ENCODE data around the gene OSMR. TPM values are rescaled to one million over a fixed set of nuclear protein-coding genes. Genes with fewer than 3 reads are reported as not detected.
"Not testable (repeated sequence)": the region's sequence is repeated elsewhere in the genome, so short reads cannot be mapped to it uniquely, and the experiment has no call there.

Gene OSMR
- total RNA-seq, 1 donor from 2014 or later = 17.4 TPM

DNA sequence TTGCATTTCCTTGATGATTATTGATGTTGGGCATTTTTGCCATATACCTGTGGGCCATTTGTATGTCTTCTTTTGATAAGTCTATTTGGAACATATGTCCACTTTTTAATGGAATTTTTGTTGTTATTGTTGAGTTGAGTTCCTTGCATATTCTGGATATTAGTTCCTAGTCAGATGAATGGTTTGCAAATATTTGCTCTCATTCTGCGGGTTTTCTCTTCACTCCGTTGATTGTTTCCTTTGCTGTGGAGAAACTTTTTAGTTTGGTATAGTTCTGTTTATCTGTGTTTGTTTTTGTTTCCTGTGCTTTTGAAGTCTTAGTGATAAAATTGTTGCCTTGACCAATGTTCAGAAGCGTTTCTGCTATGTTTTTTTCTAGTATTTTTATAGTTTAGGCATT is 13.0 kb downstream of the OSMR start:
- TF ChIP-seq, protein P1, sequence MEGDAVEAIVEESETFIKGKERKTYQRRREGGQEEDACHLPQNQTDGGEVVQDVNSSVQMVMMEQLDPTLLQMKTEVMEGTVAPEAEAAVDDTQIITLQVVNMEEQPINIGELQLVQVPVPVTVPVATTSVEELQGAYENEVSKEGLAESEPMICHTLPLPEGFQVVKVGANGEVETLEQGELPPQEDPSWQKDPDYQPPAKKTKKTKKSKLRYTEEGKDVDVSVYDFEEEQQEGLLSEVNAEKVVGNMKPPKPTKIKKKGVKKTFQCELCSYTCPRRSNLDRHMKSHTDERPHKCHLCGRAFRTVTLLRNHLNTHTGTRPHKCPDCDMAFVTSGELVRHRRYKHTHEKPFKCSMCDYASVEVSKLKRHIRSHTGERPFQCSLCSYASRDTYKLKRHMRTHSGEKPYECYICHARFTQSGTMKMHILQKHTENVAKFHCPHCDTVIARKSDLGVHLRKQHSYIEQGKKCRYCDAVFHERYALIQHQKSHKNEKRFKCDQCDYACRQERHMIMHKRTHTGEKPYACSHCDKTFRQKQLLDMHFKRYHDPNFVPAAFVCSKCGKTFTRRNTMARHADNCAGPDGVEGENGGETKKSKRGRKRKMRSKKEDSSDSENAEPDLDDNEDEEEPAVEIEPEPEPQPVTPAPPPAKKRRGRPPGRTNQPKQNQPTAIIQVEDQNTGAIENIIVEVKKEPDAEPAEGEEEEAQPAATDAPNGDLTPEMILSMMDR (IDR thresholded peaks at IDR 0.05; ENCODE audit: unreplicated experiment) = no peak
- peaks cover 4% of the 10 kb centered on the region for H3K9me3 Mint-ChIP-seq (ENCODE audit: unreplicated experiment)

GRCh38 chr5:38861986-38862770 is 16.4 kb downstream of the OSMR start:
- H3K4me1 Mint-ChIP-seq (ENCODE audit: unreplicated experiment); DNase-seq (ENCODE audit: low spot score); H3K27ac Mint-ChIP-seq (ENCODE audit: unreplicated experiment); H3K4me3 Mint-ChIP-seq (ENCODE audit: unreplicated experiment); H3K27me3 Mint-ChIP-seq (ENCODE audit: unreplicated experiment); H3K9me3 Mint-ChIP-seq (ENCODE audit: unreplicated experiment): not testable (repeated sequence)
- H3K36me3 Mint-ChIP-seq (ENCODE audit: low read depth, unreplicated experiment) = peaks cover 22% of the 10 kb centered on the region

More for the DNA sequence above, 13.0 kb downstream of the OSMR start:
- no peak for DNase-seq (ENCODE audit: low spot score)
- Mint-ChIP-seq H3K27ac (ENCODE audit: unreplicated experiment) (no peak overlapping the region), H3K4me1 (ENCODE audit: unreplicated experiment) (no peaks in the 10 kb centered on the region), H3K27me3 (ENCODE audit: unreplicated experiment) (no peaks in the 10 kb centered on the region), H3K36me3 (ENCODE audit: low read depth, unreplicated experiment) (peaks cover 8% of the 10 kb centered on the region), H3K4me3 (ENCODE audit: unreplicated experiment) (no peak overlapping the region)

GRCh38 chr5:38866362-38867031 is 20.7 kb downstream of the OSMR start:
- TF ChIP-seq, protein P1 (IDR thresholded peaks at IDR 0.05; ENCODE audit: unreplicated experiment) = no peak
- no peak overlapping the region for H3K27ac Mint-ChIP-seq (ENCODE audit: unreplicated experiment)
- H3K4me3 Mint-ChIP-seq (ENCODE audit: unreplicated experiment) = no peak overlapping the region
- H3K36me3 Mint-ChIP-seq (ENCODE audit: low read depth, unreplicated experiment) = peaks cover 19% of the 10 kb centered on the region
- H3K9me3 Mint-ChIP-seq (ENCODE audit: unreplicated experiment) = peaks cover 9% of the 10 kb centered on the region
- H3K4me1 Mint-ChIP-seq (ENCODE audit: unreplicated experiment) = peaks cover 10% of the 10 kb centered on the region
- H3K27me3 Mint-ChIP-seq (ENCODE audit: unreplicated experiment) = no peaks in the 10 kb centered on the region
- DNase-seq (ENCODE audit: low spot score) = no peak

DNA sequence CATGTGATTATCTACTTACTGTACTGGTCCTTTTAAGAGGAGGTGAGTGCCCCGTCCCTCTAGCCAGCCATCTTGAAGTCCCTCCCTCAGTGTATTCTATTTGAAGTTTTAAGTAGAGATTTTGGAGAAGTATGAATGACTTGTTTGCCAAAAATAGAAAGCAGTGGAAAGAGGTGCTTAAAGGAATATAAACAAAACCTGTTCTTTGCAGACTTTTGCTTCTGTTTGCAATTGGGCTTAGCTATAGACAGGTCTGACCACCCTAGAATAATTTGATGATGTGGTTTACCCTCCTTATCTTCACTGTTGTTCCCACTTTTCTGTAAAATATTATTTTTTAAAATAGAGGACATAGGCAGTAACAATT is 21.2 kb downstream of the OSMR start:
- H3K9me3 Mint-ChIP-seq (ENCODE audit: unreplicated experiment) = peaks cover 9% of the 10 kb centered on the region
- DNase-seq (ENCODE audit: low spot score) = no peak
- peaks cover 19% of the 10 kb centered on the region for H3K36me3 Mint-ChIP-seq (ENCODE audit: low read depth, unreplicated experiment)
- TF ChIP-seq, protein P1 (IDR thresholded peaks at IDR 0.05; ENCODE audit: unreplicated experiment) = no peak
- no peak overlapping the region for H3K27ac Mint-ChIP-seq (ENCODE audit: unreplicated experiment)
- H3K4me3 Mint-ChIP-seq (ENCODE audit: unreplicated experiment) = no peak overlapping the region
- H3K4me1 Mint-ChIP-seq (ENCODE audit: unreplicated experiment) = peaks cover 10% of the 10 kb centered on the region
- H3K27me3 Mint-ChIP-seq (ENCODE audit: unreplicated experiment) = no peaks in the 10 kb centered on the region

- no peak overlapping the region for H3K27ac Mint-ChIP-seq (ENCODE audit: unreplicated experiment)
- H3K4me3 Mint-ChIP-seq (ENCODE audit: unreplicated experiment) = no peak overlapping the region
- TF ChIP-seq, protein P1 (IDR thresholded peaks at IDR 0.05; ENCODE audit: unreplicated experiment) = no peak
Measured at GRCh38 chr5:38867416-38867815, 21.6 kb downstream of the OSMR start.

More at GRCh38 chr5:38867416-38867815, 21.6 kb downstream of the OSMR start:
- H3K4me1 Mint-ChIP-seq (ENCODE audit: unreplicated experiment) = peaks cover 10% of the 10 kb centered on the region
- peaks cover 19% of the 10 kb centered on the region for H3K36me3 Mint-ChIP-seq (ENCODE audit: low read depth, unreplicated experiment)
- no peaks in the 10 kb centered on the region for H3K27me3 Mint-ChIP-seq (ENCODE audit: unreplicated experiment)
- no peak for DNase-seq (ENCODE audit: low spot score)
- peaks cover 9% of the 10 kb centered on the region for H3K9me3 Mint-ChIP-seq (ENCODE audit: unreplicated experiment)

Measured in endothelial cell (in vitro differentiated cells).